SK-N-SH (cell line): ENCODE data around the gene HBA2. TPM values are rescaled to one million over a fixed set of nuclear protein-coding genes. Genes with fewer than 3 reads are reported as not detected.

Experiments used
- CTCF ChIA-PET: fragments of 300-600, 350-600 bp; formaldehyde crosslinking; extraction: SDS; loops from one replicate; lab custom pipeline; 2021; lab: Yijun Ruan, JAX
- POLR2A ChIA-PET: fragments of 350-600 bp; sonication (Branson Sonifier 250); formaldehyde crosslinking; extraction: SDS; loops from one replicate; lab custom pipeline; 2020; ENCODE audit warnings: antibody characterized with exemption, inconsistent platforms; lab: Yijun Ruan, JAX
- DNase-seq: peaks from one replicate; pipeline ENCODE4 v3.0.0; 2012
- H2AFZ ChIP-seq: fragments of 200-600 bp; sonication (generic); 2 replicates; pipeline ENCODE4 v1.8.1; 2016; ENCODE audit warnings: antibody characterized with exemption, mild to moderate bottlenecking, low read depth
- H3F3A ChIP-seq: fragments of 200-600 bp; sonication (generic); replicated peaks from 2 replicates; pipeline ENCODE3; 2016; ENCODE audit warnings: antibody characterized with exemption, mild to moderate bottlenecking; ENCODE audit not compliant: insufficient read depth
- H3K27ac ChIP-seq, 2 experiments: fragments of 200-500 bp in 1 of 2; fragments of 200-600 bp in 1 of 2; sonication (Bioruptor generic) in 1 of 2; sonication (generic), shearing (Covaris generic) in 1 of 2; 2 replicates each; pipeline versions ENCODE4 v1.5.1 to v1.6.1; 2014 to 2016; ENCODE audit warnings: low read depth in 2 of 2, inconsistent platforms in 1 of 2, low read length in 1 of 2, mild to moderate bottlenecking in 1 of 2, mixed read lengths in 1 of 2
- H3K27me3 ChIP-seq: fragments of 200-600 bp; sonication (generic), shearing (Covaris generic); 2 replicates; pipeline ENCODE4 v1.6.1; 2016; ENCODE audit warnings: mixed run types; ENCODE audit not compliant: insufficient read depth
- H3K36me3 ChIP-seq, 2 experiments: fragments of 200-500 bp in 1 of 2; fragments of 200-600 bp in 1 of 2; sonication (Bioruptor generic) in 1 of 2; sonication (generic) in 1 of 2; replicated peaks in 1 of 2; 2 replicates each; pipeline versions ENCODE3 to v1.5.1; 2014 to 2016; ENCODE audit warnings: low read length in 1 of 2, mild to moderate bottlenecking in 1 of 2; ENCODE audit not compliant: insufficient read depth in 2 of 2, control insufficient read depth in 1 of 2
- H3K4me1 ChIP-seq, 2 experiments: fragments of 200-500 bp in 1 of 2; fragments of 200-600 bp in 1 of 2; sonication (Bioruptor generic) in 1 of 2; sonication (generic), shearing (Covaris generic) in 1 of 2; 2 replicates each; pipeline versions ENCODE4 v1.5.1 to v1.6.1; 2014 to 2016; ENCODE audit warnings: low read depth in 1 of 2, low read length in 1 of 2, mixed run types in 1 of 2; ENCODE audit not compliant: insufficient read depth in 2 of 2, control insufficient read depth in 1 of 2
- H3K4me2 ChIP-seq: fragments of 200-600 bp; sonication (generic), shearing (Covaris generic); 2 replicates; pipeline ENCODE4 v1.6.1; 2017; ENCODE audit warnings: mixed run types
- H3K4me3 ChIP-seq, 2 experiments: fragments of 200-500 bp in 1 of 2; fragments of 200-600 bp in 1 of 2; sonication (Bioruptor generic) in 1 of 2; sonication (generic), shearing (Covaris generic) in 1 of 2; 2 replicates each; pipeline versions ENCODE4 v1.5.1 to v1.8.1; 2014 to 2016; ENCODE audit warnings: low read depth in 2 of 2, inconsistent platforms in 1 of 2, low read length in 1 of 2, mild to moderate bottlenecking in 1 of 2, mixed read lengths in 1 of 2, moderate library complexity in 1 of 2
- H3K79me2 ChIP-seq: fragments of 200-600 bp; sonication (generic); 2 replicates; pipeline ENCODE4 v1.8.1; 2017; ENCODE audit warnings: mild to moderate bottlenecking; ENCODE audit not compliant: insufficient read depth
- H3K9ac ChIP-seq: fragments of 200-600 bp; sonication (generic); 2 replicates; pipeline ENCODE4 v1.6.1; 2017; ENCODE audit warnings: mixed run types
- H3K9me2 ChIP-seq: fragments of 200-600 bp; sonication (generic); 2 replicates; pipeline ENCODE4 v1.6.1; 2017; ENCODE audit warnings: mixed run types
- H3K9me3 ChIP-seq: fragments of 200-600 bp; sonication (generic); 2 replicates; pipeline ENCODE4 v1.6.1; 2017; ENCODE audit warnings: mixed run types, mild to moderate bottlenecking, moderate library complexity
- H4K20me1 ChIP-seq: fragments of 200-600 bp; sonication (generic); 2 replicates; pipeline ENCODE4 v1.6.1; 2017; ENCODE audit warnings: mild to moderate bottlenecking, mixed run types; ENCODE audit not compliant: insufficient read depth
- CTCF ChIP-seq: fragments of 200-600 bp; sonication (generic); IDR thresholded peaks from 2 replicates; pipeline ENCODE4 v1.6.1; 2017; ENCODE audit warnings: antibody characterized with exemption, mild to moderate bottlenecking, moderate library complexity
- ELF1 ChIP-seq: IDR thresholded peaks from 2 replicates; pipeline ENCODE4 v1.4.0; 2012
- EP300 ChIP-seq, 2 experiments: IDR thresholded peaks; 2 replicates each; pipeline versions ENCODE4 v1.4.0 to v1.6.1; 2012; ENCODE audit warnings: borderline replicate concordance in 1 of 2, low read depth in 1 of 2, low read length in 1 of 2
- FOXM1 ChIP-seq: IDR thresholded peaks from 2 replicates; pipeline ENCODE4 v1.4.0; 2012; ENCODE audit warnings: low read depth, mild to moderate bottlenecking
- JUND ChIP-seq: IDR thresholded peaks from 2 replicates; pipeline ENCODE4 v1.4.0; 2012
- MAX ChIP-seq: IDR thresholded peaks from 2 replicates; pipeline ENCODE4 v1.4.0; 2012; ENCODE audit warnings: low read depth
- MXI1 ChIP-seq: IDR thresholded peaks from 2 replicates; pipeline ENCODE4 v1.6.1; 2012; ENCODE audit warnings: mild to moderate bottlenecking, low read depth, low read length, improper control_type of control experiment
- NFIC ChIP-seq: IDR thresholded peaks from 2 replicates; pipeline ENCODE4 v1.4.0; 2012; ENCODE audit warnings: borderline replicate concordance
- POLR2AphosphoS5 ChIP-seq: IDR thresholded peaks from 2 replicates; pipeline ENCODE4 v1.6.1; 2012; ENCODE audit warnings: low read depth, low read length
- RCOR1 ChIP-seq: fragments of 150-350 bp; IDR thresholded peaks from 2 replicates; pipeline ENCODE4 v1.6.1; 2017; ENCODE audit warnings: antibody characterized with exemption, low read length
- RFX5 ChIP-seq: IDR thresholded peaks from 2 replicates; pipeline ENCODE4 v1.6.1; 2012; ENCODE audit warnings: mild to moderate bottlenecking, improper control_type of control experiment, low read length
- RXRA ChIP-seq: IDR thresholded peaks from 2 replicates; pipeline ENCODE4 v1.4.0; 2012; ENCODE audit warnings: low read depth, mild to moderate bottlenecking, borderline replicate concordance
- SIN3A ChIP-seq: IDR thresholded peaks from 2 replicates; pipeline ENCODE4 v1.6.1; 2012; ENCODE audit warnings: low read depth, mild to moderate bottlenecking, low read length, moderate library complexity, borderline replicate concordance
- SMC3 ChIP-seq: IDR thresholded peaks from 2 replicates; pipeline ENCODE4 v1.6.1; 2012; ENCODE audit warnings: low read depth, low read length, improper control_type of control experiment
- TAF1 ChIP-seq: IDR thresholded peaks from 2 replicates; pipeline ENCODE4 v1.6.1; 2012; ENCODE audit warnings: low read depth, mild to moderate bottlenecking, low read length, moderate library complexity, borderline replicate concordance
- TCF12 ChIP-seq: IDR thresholded peaks from 2 replicates; pipeline ENCODE4 v1.4.0; 2012
- YY1 ChIP-seq: IDR thresholded peaks from 2 replicates; pipeline ENCODE4 v1.4.0; 2012; ENCODE audit warnings: low read depth, mild to moderate bottlenecking
- ZBTB33 ChIP-seq: IDR thresholded peaks from 2 replicates; pipeline ENCODE4 v1.4.0; 2012; ENCODE audit warnings: low read depth, borderline replicate concordance
- WGBS: methylation state at CpG from one replicate; pipeline ENCODE4 v1.1.6; 2017; ENCODE audit warnings: low lambda C conversion rate; 5-methylcytosine and 5-hydroxymethylcytosine counted together
- polyA plus RNA-seq, 3 experiments: library from polyadenylated mRNA; depleted of rRNA; stranded (reverse); fragments of >200 nt; gene quantifications; 2 replicates each; pipeline ENCODE4 v1.2.3, GENCODE V29; 2012
- TF ChIP-seq, protein P1 (sequence below): fragments of 150-350 bp; IDR thresholded peaks from 2 replicates; pipeline ENCODE4 v1.6.1; 2016; ENCODE audit warnings: mild to moderate bottlenecking, low read depth, low read length
- TF ChIP-seq, protein P2 (sequence below): IDR thresholded peaks from 2 replicates; pipeline ENCODE4 v1.4.0; 2012; ENCODE audit warnings: low read depth, borderline replicate concordance

Gene HBA2
- polyA plus RNA-seq, 1 of the 3 experiments (the other 2 are of a cell fraction), result not detected

- no peak overlapping the region for H3K9ac ChIP-seq
- DNase-seq, result no peak
- TF ChIP-seq RFX5, result no peak
- TF ChIP-seq TAF1, result no peak
- TF ChIP-seq, protein P1, sequence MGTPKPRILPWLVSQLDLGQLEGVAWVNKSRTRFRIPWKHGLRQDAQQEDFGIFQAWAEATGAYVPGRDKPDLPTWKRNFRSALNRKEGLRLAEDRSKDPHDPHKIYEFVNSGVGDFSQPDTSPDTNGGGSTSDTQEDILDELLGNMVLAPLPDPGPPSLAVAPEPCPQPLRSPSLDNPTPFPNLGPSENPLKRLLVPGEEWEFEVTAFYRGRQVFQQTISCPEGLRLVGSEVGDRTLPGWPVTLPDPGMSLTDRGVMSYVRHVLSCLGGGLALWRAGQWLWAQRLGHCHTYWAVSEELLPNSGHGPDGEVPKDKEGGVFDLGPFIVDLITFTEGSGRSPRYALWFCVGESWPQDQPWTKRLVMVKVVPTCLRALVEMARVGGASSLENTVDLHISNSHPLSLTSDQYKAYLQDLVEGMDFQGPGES, result no peak
- no peak for TF ChIP-seq POLR2AphosphoS5
- no peak for TF ChIP-seq YY1
- no peak for TF ChIP-seq JUND
- no peak for TF ChIP-seq SMC3
- TF ChIP-seq FOXM1, result no peak
- no peak for TF ChIP-seq NFIC
- no peak overlapping the region for H3K4me3 ChIP-seq
- H3K9me2 ChIP-seq, result no peaks in the 10 kb centered on the region
- POLR2A ChIA-PET, result no interaction called here
- CTCF ChIA-PET, result interaction anchor here (1.4 to 4.9 kb wide), 3 partner anchors 8 to 124 kb away, joined by 3 to 44 read pairs (median 6); partner anchors contain the start of gene HBQ1
- no peaks in the 10 kb centered on the region for H3K4me1 ChIP-seq
- H3K9me3 ChIP-seq, result no peaks in the 10 kb centered on the region
- no peak overlapping the region for H3K27ac ChIP-seq
- no peak overlapping the region for H2AFZ ChIP-seq
- peaks cover 14% of the 10 kb centered on the region for H3F3A ChIP-seq
- H3K4me2 ChIP-seq, result no peak overlapping the region
- H3K36me3 ChIP-seq, result peaks cover 32 to 56% of the 10 kb centered on the region in 2 experiments
- no peaks in the 10 kb centered on the region for H3K27me3 ChIP-seq
- no peaks in the 10 kb centered on the region for H3K79me2 ChIP-seq
- 96% methylated on average over 26 of the region's 34 CpGs for WGBS
- H4K20me1 ChIP-seq, result 0 out of 2 replicates have a peak, but pooled peaks cover 14% of the 10 kb centered on the region
These were observed 17.0 kb downstream of the HBA2 start for GRCh38 chr16:189604-190186.

DNA sequence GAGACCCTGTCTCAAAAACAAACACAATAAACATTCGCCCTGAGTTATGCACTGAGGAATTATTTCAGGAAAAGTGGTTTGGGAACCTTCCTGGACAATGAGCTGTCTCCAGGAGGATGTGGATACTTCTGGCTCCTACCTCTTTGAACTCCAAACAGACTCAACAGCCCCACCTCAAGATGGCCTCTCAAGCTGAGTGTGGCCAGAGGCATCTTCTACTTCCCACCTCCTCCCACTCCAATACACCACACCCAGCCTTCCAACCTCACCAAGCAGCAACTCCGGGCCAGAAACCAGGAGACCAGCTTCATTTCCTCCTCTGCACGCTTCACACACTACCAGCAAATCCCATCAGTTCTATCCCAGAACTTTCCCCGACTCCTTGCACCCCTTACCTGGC, 19.2 kb downstream of the HBA2 start:
- no peak overlapping the region for H3K27ac ChIP-seq
- peaks cover 12% of the 10 kb centered on the region; the same call in 1 of the 2 replicates for H4K20me1 ChIP-seq
- ChIA-PET CTCF (interaction anchor here (1.0 to 4.9 kb wide), 4 partner anchors 10 to 126 kb away, joined by 5 to 44 read pairs (median 6); partner anchors contain the start of gene HBQ1), POLR2A (no interaction called here)
- no peak overlapping the region for H3K9ac ChIP-seq
- no peaks in the 10 kb centered on the region for H3K9me2 ChIP-seq
- no peaks in the 10 kb centered on the region for H3K27me3 ChIP-seq
- H3F3A ChIP-seq, result peaks cover 13% of the 10 kb centered on the region
- no peaks in the 10 kb centered on the region for H3K4me1 ChIP-seq
- H3K9me3 ChIP-seq, result no peaks in the 10 kb centered on the region
- H2AFZ ChIP-seq, result no peak overlapping the region
- no peaks in the 10 kb centered on the region for H3K79me2 ChIP-seq
- no peak overlapping the region for H3K4me2 ChIP-seq
- DNase-seq, result no peak
- TF ChIP-seq, protein P2, sequence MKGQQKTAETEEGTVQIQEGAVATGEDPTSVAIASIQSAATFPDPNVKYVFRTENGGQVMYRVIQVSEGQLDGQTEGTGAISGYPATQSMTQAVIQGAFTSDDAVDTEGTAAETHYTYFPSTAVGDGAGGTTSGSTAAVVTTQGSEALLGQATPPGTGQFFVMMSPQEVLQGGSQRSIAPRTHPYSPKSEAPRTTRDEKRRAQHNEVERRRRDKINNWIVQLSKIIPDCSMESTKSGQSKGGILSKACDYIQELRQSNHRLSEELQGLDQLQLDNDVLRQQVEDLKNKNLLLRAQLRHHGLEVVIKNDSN, result no peak
- TF ChIP-seq TCF12 (no peak), NFIC (no peak), MAX (no peak), SIN3A (no peak), SMC3 (no peak), RCOR1 (no peak), ELF1 (no peak), EP300 (IDR thresholded peaks at IDR 0.05; ENCODE audit: borderline replicate concordance in 1 of 2, low read depth in 1 of 2, low read length in 1 of 2) (no peak), RFX5 (no peak), RXRA (no peak), CTCF (no peak), ZBTB33 (no peak), MXI1 (no peak)
- no peak overlapping the region for H3K4me3 ChIP-seq
- WGBS, result 99% methylated on average over 4 of the region's 4 CpGs
- H3K36me3 ChIP-seq, result peaks cover 36 to 59% of the 10 kb centered on the region in 2 experiments
